ENCODE data around the gene PCDHGC5.

- TF ChIP-seq CTCF (IDR thresholded peaks at IDR 0.05) (no peak), POLR2A (IDR thresholded peaks at IDR 0.05) (no peak), EP300 (IDR thresholded peaks at IDR 0.05) (no peak)
These were observed at the start of gene PCDHGC5 for GRCh38 chr5:141488591-141489561.

Data from tibial nerve (tissue), 4 donors.